Measurements from ENCODE around the gene ENTHD1. TPM values are rescaled to one million over a fixed set of nuclear protein-coding genes. Genes with fewer than 3 reads are reported as not detected.

ENTHD1 gene
- polyA plus RNA-seq, 1 donor from 2014 or later, result not detected

- no peaks in the 10 kb centered on the region for H3K27me3 ChIP-seq (ENCODE audit: insufficient read depth, low read depth, low read length)
- no peak overlapping the region for H2AFZ ChIP-seq (ENCODE audit: low read depth, low read length)
- no peaks in the 10 kb centered on the region for H3K9me2 ChIP-seq (ENCODE audit: insufficient read depth, low read length)
- no peaks in the 10 kb centered on the region for H3K36me3 ChIP-seq (ENCODE audit: insufficient read depth, low read length)
- no peak overlapping the region for H3K9ac ChIP-seq (ENCODE audit: low read length)
- H3K9me3 ChIP-seq (ENCODE audit: low read length), result no peaks in the 10 kb centered on the region
- no peaks in the 10 kb centered on the region for H3K79me2 ChIP-seq (replicated peaks; ENCODE audit: insufficient read depth, low read length)
- H3F3A ChIP-seq (ENCODE audit: insufficient read depth, low read length, poor library complexity, severe bottlenecking), result no peaks in the 10 kb centered on the region
- TF ChIP-seq EZH2 (IDR thresholded peaks at IDR 0.05; ENCODE audit: borderline replicate concordance, insufficient read depth, low read length, poor library complexity, severe bottlenecking) (no peak), MXI1 (conservative IDR thresholded peaks at IDR 0.05; ENCODE audit: poor library complexity, severe bottlenecking) (no peak), POLR2AphosphoS5 (IDR thresholded peaks at IDR 0.05) (no peak), RAD21 (conservative IDR thresholded peaks at IDR 0.05) (no peak), EP300 (conservative IDR thresholded peaks at IDR 0.05; ENCODE audit: poor library complexity, severe bottlenecking) (no peak), TAF1 (IDR thresholded peaks at IDR 0.05; ENCODE audit: low read depth) (no peak), SMC3 (conservative IDR thresholded peaks at IDR 0.05; ENCODE audit: poor library complexity) (no peak), REST (IDR thresholded peaks at IDR 0.05; ENCODE audit: borderline replicate concordance) (no peak)
- TF ChIP-seq, protein P1, sequence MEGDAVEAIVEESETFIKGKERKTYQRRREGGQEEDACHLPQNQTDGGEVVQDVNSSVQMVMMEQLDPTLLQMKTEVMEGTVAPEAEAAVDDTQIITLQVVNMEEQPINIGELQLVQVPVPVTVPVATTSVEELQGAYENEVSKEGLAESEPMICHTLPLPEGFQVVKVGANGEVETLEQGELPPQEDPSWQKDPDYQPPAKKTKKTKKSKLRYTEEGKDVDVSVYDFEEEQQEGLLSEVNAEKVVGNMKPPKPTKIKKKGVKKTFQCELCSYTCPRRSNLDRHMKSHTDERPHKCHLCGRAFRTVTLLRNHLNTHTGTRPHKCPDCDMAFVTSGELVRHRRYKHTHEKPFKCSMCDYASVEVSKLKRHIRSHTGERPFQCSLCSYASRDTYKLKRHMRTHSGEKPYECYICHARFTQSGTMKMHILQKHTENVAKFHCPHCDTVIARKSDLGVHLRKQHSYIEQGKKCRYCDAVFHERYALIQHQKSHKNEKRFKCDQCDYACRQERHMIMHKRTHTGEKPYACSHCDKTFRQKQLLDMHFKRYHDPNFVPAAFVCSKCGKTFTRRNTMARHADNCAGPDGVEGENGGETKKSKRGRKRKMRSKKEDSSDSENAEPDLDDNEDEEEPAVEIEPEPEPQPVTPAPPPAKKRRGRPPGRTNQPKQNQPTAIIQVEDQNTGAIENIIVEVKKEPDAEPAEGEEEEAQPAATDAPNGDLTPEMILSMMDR (IDR thresholded peaks at IDR 0.05; ENCODE audit: poor library complexity, severe bottlenecking), result no peak
- no peak overlapping the region for H3K4me2 ChIP-seq (ENCODE audit: low read length)
- no peaks in the 10 kb centered on the region for H4K20me1 ChIP-seq (ENCODE audit: insufficient read depth)
- H3K27ac ChIP-seq (ENCODE audit: low read length), result no peak overlapping the region
- no peak overlapping the region for H3K4me3 ChIP-seq (ENCODE audit: low read length)
Measured at GRCh38 chr22:39901565-39902146, 8.1 kb upstream of the ENTHD1 start.

DNA sequence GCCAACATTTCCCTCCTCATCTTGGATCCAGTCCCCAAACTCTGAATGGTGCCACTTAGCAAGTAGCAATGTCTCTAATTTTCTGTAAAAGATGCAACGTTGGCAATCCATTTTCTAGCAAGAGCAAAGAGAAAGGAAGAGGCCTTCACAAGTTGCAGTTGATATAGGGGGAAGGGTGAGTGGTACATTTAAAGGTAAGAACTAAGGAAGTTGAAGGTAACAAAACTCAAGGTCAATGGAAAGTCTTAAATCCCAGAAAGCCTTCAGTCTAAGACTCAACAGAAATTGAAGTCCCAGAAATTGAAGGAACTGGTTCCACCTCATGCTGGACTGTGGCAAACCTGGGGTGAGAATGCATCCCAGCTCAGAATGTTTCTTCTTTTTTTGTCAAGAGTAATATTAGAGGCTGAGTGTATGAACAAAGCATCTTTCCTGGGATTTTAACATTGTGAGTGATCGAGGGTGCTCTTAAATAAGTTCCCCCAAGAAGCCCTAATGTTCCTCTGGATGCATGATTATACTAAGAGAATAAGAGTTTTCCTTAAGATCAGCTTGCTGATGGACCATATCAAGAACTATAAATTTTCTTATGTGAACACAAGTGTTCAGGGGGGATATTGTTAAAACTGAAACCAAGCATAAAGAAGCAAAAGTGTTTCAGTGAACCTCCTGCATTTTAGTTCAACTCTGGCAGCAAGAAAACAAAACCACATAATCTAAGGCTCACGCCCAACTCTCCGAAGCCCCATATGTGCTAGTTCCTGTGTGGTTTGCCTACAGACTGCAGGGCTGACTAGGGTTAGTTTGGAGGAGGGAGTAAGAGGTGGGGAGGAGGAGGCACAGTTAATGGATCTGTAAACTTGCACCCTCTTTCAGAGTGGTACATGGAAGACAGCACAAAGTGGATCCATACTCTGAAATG is 7.0 kb upstream of the ENTHD1 start, which contains the start of gene GRAP2:
Gene GRAP2 (plus strand): TSS at position 779 of the 922 bp plus-strand sequence. CDS start 46,023 bp downstream, outside the sequence.
- H3K9ac ChIP-seq (ENCODE audit: low read length), result no peak within 1 kb of the TSS
- no peak within 1 kb of the TSS for H3K27ac ChIP-seq (ENCODE audit: low read length)
- no peaks in the 10 kb centered on the region for H3K36me3 ChIP-seq (ENCODE audit: insufficient read depth, low read length)
- no peaks in the 10 kb centered on the region for H3K27me3 ChIP-seq (ENCODE audit: insufficient read depth, low read depth, low read length)
- H2AFZ ChIP-seq (ENCODE audit: low read depth, low read length), result no peak within 1 kb of the TSS
- H3K4me3 ChIP-seq (ENCODE audit: low read length), result no peak within 1 kb of the TSS
- H3K4me2 ChIP-seq (ENCODE audit: low read length), result no peak within 1 kb of the TSS
- no peaks in the 10 kb centered on the region for H3K9me3 ChIP-seq (ENCODE audit: low read length)
- TF ChIP-seq TAF1 (IDR thresholded peaks at IDR 0.05; ENCODE audit: low read depth) (no peak), EP300 (conservative IDR thresholded peaks at IDR 0.05; ENCODE audit: poor library complexity, severe bottlenecking) (no peak), RAD21 (conservative IDR thresholded peaks at IDR 0.05) (no peak), REST (IDR thresholded peaks at IDR 0.05; ENCODE audit: borderline replicate concordance) (no peak), SMC3 (conservative IDR thresholded peaks at IDR 0.05; ENCODE audit: poor library complexity) (no peak), MXI1 (conservative IDR thresholded peaks at IDR 0.05; ENCODE audit: poor library complexity, severe bottlenecking) (no peak), EZH2 (IDR thresholded peaks at IDR 0.05; ENCODE audit: borderline replicate concordance, insufficient read depth, low read length, poor library complexity, severe bottlenecking) (no peak), POLR2AphosphoS5 (IDR thresholded peaks at IDR 0.05) (no peak)
- TF ChIP-seq, protein P1 (IDR thresholded peaks at IDR 0.05; ENCODE audit: poor library complexity, severe bottlenecking), result no peak
- H4K20me1 ChIP-seq (ENCODE audit: insufficient read depth), result no peaks in the 10 kb centered on the region
- H3F3A ChIP-seq (ENCODE audit: insufficient read depth, low read length, poor library complexity, severe bottlenecking), result no peaks in the 10 kb centered on the region
- H3K79me2 ChIP-seq (replicated peaks; ENCODE audit: insufficient read depth, low read length), result no peaks in the 10 kb centered on the region
- H3K9me2 ChIP-seq (ENCODE audit: insufficient read depth, low read length), result no peaks in the 10 kb centered on the region
